ENCODE data around the gene OR51B5.
"Not testable (repeated sequence)": the region's sequence is repeated elsewhere in the genome, so short reads cannot be mapped to it uniquely, and the experiment has no call there.

DNA sequence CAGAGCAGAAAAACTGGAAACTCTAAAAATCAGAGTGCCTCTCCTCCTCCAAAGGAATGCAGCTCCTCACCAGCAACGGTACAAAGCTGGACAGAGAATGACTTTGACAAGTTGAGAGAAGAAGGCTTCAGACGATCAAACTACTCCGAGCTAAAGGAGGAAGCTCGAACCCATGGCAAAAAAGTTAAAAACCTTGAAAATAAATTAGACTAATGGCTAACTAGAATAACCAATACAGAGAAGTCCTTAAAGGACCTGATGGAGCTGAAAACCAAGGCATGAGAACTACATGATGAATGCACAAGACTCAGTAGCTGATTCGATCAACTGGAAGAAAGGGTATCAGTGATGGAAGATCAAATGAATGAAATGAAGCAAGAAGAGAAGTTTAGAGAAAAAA is 12.7 kb upstream of the OR51B5 start:
- TF ChIP-seq EZH2, EZH2phosphoT487 (IDR thresholded peaks at IDR 0.05): not testable (repeated sequence)
- TF ChIP-seq, protein P1, sequence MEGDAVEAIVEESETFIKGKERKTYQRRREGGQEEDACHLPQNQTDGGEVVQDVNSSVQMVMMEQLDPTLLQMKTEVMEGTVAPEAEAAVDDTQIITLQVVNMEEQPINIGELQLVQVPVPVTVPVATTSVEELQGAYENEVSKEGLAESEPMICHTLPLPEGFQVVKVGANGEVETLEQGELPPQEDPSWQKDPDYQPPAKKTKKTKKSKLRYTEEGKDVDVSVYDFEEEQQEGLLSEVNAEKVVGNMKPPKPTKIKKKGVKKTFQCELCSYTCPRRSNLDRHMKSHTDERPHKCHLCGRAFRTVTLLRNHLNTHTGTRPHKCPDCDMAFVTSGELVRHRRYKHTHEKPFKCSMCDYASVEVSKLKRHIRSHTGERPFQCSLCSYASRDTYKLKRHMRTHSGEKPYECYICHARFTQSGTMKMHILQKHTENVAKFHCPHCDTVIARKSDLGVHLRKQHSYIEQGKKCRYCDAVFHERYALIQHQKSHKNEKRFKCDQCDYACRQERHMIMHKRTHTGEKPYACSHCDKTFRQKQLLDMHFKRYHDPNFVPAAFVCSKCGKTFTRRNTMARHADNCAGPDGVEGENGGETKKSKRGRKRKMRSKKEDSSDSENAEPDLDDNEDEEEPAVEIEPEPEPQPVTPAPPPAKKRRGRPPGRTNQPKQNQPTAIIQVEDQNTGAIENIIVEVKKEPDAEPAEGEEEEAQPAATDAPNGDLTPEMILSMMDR (IDR thresholded peaks at IDR 0.05) = not testable (repeated sequence)

All from neural progenitor cell (in vitro differentiated cells).